ENCODE results near the gene GRIP1. TPM values are rescaled to one million over a fixed set of nuclear protein-coding genes. Genes with fewer than 3 reads are reported as not detected.

Gene GRIP1
- total RNA-seq, 2 experiments from 2014 or later: 5.4 TPM

- no peaks in the 10 kb centered on the region for H3K9me3 ChIP-seq (ENCODE audit: control insufficient read depth in 1 of 2, insufficient read depth in 1 of 2, low read length in 2 of 2)
- ChIA-PET CTCF (no interaction called here), POLR2A (no interaction called here)
- H3K36me3 ChIP-seq (ENCODE audit: insufficient read depth, low read length): no peaks in the 10 kb centered on the region
- TF ChIP-seq CTCF (IDR thresholded peaks at IDR 0.05): no peak
- H3K9me3 Mint-ChIP-seq: no peaks in the 10 kb centered on the region
- H3K4me3 ChIP-seq (ENCODE audit: low read length): no peak overlapping the region
- H3K4me3 Mint-ChIP-seq: no peak overlapping the region
- H3K27me3 Mint-ChIP-seq: no peaks in the 10 kb centered on the region
- H3K4me1 Mint-ChIP-seq (ENCODE audit: low read depth): no peaks in the 10 kb centered on the region
- no peaks in the 10 kb centered on the region for H3K36me3 Mint-ChIP-seq (ENCODE audit: low read depth)
- no peak for ATAC-seq (ENCODE audit: poor library complexity)
- intact Hi-C loops (cut with DNase I, micrococcal nuclease): no loop called here
- no peaks in the 10 kb centered on the region for H3K4me1 ChIP-seq (ENCODE audit: insufficient read depth, low read length)
- H3K27ac ChIP-seq (ENCODE audit: low read depth in 1 of 2, low read length in 2 of 2): no peak overlapping the region
- no peaks in the 10 kb centered on the region for H3K27me3 ChIP-seq (ENCODE audit: control insufficient read depth in 1 of 2, insufficient read depth in 2 of 2, low read length in 2 of 2)
- DNase-seq: no peak
- H3K27ac Mint-ChIP-seq: no peak overlapping the region
Measured at GRCh38 chr12:66648033-66648735, 30.7 kb downstream of the GRIP1 start.

GRCh38 chr12:66647034-66647691 is 31.7 kb downstream of the GRIP1 start:
- Mint-ChIP-seq H3K36me3 (ENCODE audit: low read depth) (no peaks in the 10 kb centered on the region), H3K27ac (no peak overlapping the region), H3K27me3 (peaks cover 2% of the 10 kb centered on the region), H3K9me3 (no peaks in the 10 kb centered on the region), H3K4me1 (ENCODE audit: low read depth) (no peaks in the 10 kb centered on the region), H3K4me3 (no peak overlapping the region)
- Histone ChIP-seq H3K4me1 (ENCODE audit: insufficient read depth, low read length) (no peaks in the 10 kb centered on the region), H3K27me3 (ENCODE audit: control insufficient read depth in 1 of 2, insufficient read depth in 2 of 2, low read length in 2 of 2) (no peaks in the 10 kb centered on the region), H3K27ac (ENCODE audit: low read depth in 1 of 2, low read length in 2 of 2) (no peak overlapping the region), H3K36me3 (ENCODE audit: insufficient read depth, low read length) (no peaks in the 10 kb centered on the region), H3K4me3 (ENCODE audit: low read length) (no peak overlapping the region), H3K9me3 (ENCODE audit: control insufficient read depth in 1 of 2, insufficient read depth in 1 of 2, low read length in 2 of 2) (no peaks in the 10 kb centered on the region)
- TF ChIP-seq CTCF (IDR thresholded peaks at IDR 0.05): no peak
- ChIA-PET POLR2A (no interaction called here), CTCF (no interaction called here)
- intact Hi-C loops (cut with DNase I, micrococcal nuclease): no loop called here
- DNase-seq: no peak
- no peak for ATAC-seq (ENCODE audit: poor library complexity)

- TF ChIP-seq CTCF (IDR thresholded peaks at IDR 0.05): no peak
- no peaks in the 10 kb centered on the region for H3K27me3 ChIP-seq (ENCODE audit: control insufficient read depth in 1 of 2, insufficient read depth in 2 of 2, low read length in 2 of 2)
- DNase-seq: no peak
- H3K4me1 ChIP-seq (ENCODE audit: insufficient read depth, low read length): no peaks in the 10 kb centered on the region
- no peak for ATAC-seq (ENCODE audit: poor library complexity)
- no peak overlapping the region for H3K4me3 ChIP-seq (ENCODE audit: low read length)
- Mint-ChIP-seq H3K27ac (no peak overlapping the region), H3K9me3 (no peaks in the 10 kb centered on the region), H3K4me1 (ENCODE audit: low read depth) (no peaks in the 10 kb centered on the region), H3K36me3 (ENCODE audit: low read depth) (no peaks in the 10 kb centered on the region), H3K4me3 (no peak overlapping the region), H3K27me3 (peaks cover 5% of the 10 kb centered on the region)
- ChIA-PET POLR2A (no interaction called here), CTCF (no interaction called here)
- H3K36me3 ChIP-seq (ENCODE audit: insufficient read depth, low read length): no peaks in the 10 kb centered on the region
- H3K27ac ChIP-seq (ENCODE audit: low read depth in 1 of 2, low read length in 2 of 2): no peak overlapping the region
- intact Hi-C loops (cut with DNase I, micrococcal nuclease): no loop called here
- no peaks in the 10 kb centered on the region for H3K9me3 ChIP-seq (ENCODE audit: control insufficient read depth in 1 of 2, insufficient read depth in 1 of 2, low read length in 2 of 2)
Measured at GRCh38 chr12:66644151-66644550, 34.7 kb downstream of the GRIP1 start.

Data from CD4-positive, alpha-beta T cell (primary cell).